SW480 (cell line): ENCODE results near the gene PLEKHN1.

ENCODE experiments used
- DNase-seq: peaks from one replicate; pipeline ENCODE4 v3.0.0-alpha.2; 2016; ENCODE audit warnings: low spot score

The PLEKHN1 gene

GRCh38 chr1:966135-966703 lies at the start of gene PLEKHN1:
Gene PLEKHN1 (plus strand): TSS chr1:966482. CDS start chr1:966532, 50 bp downstream.
- DNase-seq: peak; percentile 80

- no peak for DNase-seq
Measured at GRCh38 chr1:917076-917459, 49.2 kb upstream of the PLEKHN1 start.

- DNase-seq: no peak
Measured at GRCh38 chr1:917466-918091, 48.7 kb upstream of the PLEKHN1 start.

GRCh38 chr1:918353-918752 lies 47.9 kb upstream of the PLEKHN1 start:
- no peak for DNase-seq

- DNase-seq: no peak
Measured at GRCh38 chr1:918843-919242, 47.4 kb upstream of the PLEKHN1 start.

- no peak for DNase-seq
Measured at GRCh38 chr1:919271-919872, 46.9 kb upstream of the PLEKHN1 start.

GRCh38 chr1:920010-920409 lies 46.3 kb upstream of the PLEKHN1 start:
- no peak for DNase-seq

- no peak for DNase-seq
Measured at GRCh38 chr1:920521-920920, 45.8 kb upstream of the PLEKHN1 start.

- DNase-seq: peak; percentile 61
Measured at GRCh38 chr1:921011-921837, 45.1 kb upstream of the PLEKHN1 start.

GRCh38 chr1:923131-923990 lies 42.9 kb upstream of the PLEKHN1 start, which contains the start of gene SAMD11:
Gene SAMD11 (plus strand): TSS chr1:923923. CDS start chr1:924432, 509 bp downstream.
- DNase-seq: peak; percentile 76

GRCh38 chr1:923991-924655 lies 42.2 kb upstream of the PLEKHN1 start:
- no peak for DNase-seq

GRCh38 chr1:924656-925560 lies 41.4 kb upstream of the PLEKHN1 start:
- peak; percentile 54 for DNase-seq

GRCh38 chr1:925561-926421 lies 40.5 kb upstream of the PLEKHN1 start:
- no peak for DNase-seq

- no peak for DNase-seq
Measured at GRCh38 chr1:927234-927633, 39.0 kb upstream of the PLEKHN1 start.

GRCh38 chr1:927748-928147 lies 38.5 kb upstream of the PLEKHN1 start:
- no peak for DNase-seq

GRCh38 chr1:928825-929661 lies 37.2 kb upstream of the PLEKHN1 start:
- no peak for DNase-seq

- DNase-seq: no peak
Measured at GRCh38 chr1:929712-930632, 36.3 kb upstream of the PLEKHN1 start.
